Measurements from ENCODE around the gene ZMYM2.

ZMYM2 gene

DNA sequence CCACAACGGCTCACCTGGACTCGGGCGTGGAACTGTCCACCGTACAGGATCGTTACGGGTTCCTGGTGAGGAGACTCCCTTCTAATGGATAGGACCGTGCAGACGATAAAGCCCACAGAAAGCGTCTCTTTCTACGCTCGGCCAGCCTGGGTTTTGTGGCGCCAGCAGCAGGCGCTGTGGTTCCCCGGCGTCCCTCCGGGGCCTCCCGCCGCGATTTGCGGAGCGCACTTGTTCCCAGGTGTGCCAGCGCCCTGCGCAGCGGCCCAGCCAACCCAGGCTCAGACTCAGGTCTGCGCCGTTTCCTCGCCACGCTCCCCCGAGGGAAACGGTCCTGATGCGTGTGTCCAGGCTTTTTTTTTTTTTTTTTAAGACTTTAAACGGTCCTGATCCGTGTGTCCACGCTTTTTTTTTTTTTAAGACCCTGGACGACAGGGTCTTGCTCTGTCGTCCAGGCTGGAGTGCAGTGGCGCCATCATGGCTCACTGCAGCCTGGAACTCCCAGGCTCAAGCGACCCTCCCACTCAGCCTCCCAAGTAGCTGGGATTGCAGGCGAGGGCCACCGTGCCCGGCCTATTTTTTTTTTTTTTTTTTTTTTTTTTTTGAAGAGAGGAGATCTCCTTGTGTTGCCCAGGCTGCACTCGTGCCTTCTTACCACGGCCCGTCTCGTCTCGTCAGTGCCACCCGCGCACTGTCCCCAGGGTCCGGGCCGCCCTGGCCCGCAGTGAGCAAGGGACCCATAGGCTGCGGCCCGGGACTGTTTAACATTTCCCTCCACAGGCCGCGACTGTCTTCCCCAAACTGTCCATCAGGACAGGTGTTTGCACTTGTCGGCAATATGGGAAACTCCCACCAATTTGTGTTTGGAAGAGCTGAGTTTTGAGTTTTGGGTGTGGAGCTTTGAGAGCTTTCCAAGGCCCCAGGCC is 178.5 kb downstream of the ZMYM2 start:
- DNase-seq (ENCODE audit: low read depth), result no peak

DNA sequence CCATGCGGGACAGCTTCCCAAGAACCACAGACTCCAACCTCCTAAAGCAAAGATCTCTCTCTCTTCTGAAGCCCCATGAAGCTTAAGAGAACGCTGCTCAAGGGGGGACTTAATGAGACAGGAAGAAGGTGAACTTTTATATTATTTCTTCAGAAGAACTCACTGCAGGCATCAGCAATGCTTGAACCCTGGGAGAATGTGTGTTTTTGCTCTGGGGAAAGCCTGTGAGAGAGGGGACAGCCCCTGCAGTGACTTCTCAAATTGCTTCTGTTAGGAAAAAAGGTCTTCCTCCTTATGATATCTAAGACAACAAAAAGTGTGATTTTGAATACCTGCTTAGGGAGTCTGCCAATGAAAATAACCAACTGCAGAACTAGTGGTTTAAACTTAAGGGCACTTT is 179.3 kb downstream of the ZMYM2 start:
- no peak for DNase-seq (ENCODE audit: low read depth)

DNA sequence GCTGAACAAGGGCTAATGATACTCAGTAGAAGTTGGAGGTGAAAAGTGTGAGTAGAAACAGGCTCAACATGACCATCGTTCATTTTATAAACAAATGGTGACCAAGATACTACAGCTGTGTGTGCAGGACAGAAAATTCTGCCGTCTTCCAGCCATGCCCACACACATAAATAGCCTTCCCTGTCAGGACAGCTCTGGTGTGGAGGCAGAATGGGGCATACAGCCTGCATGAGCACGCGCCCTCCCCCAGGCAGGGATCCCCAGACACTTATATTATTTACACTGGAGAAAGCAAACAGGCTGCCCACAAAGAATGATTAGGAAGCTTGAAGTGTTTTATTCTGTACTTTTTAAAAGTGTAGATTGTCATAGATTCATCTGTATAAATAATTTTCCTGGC is 182.0 kb downstream of the ZMYM2 start:
- no peak for DNase-seq (ENCODE audit: low read depth)
